Gastroesophageal sphincter (tissue), 4 donors: ENCODE data around the gene PRKAG2. TPM values are rescaled to one million over a fixed set of nuclear protein-coding genes. Genes with fewer than 3 reads are reported as not detected.
A peak's percentile ranks its signal among the peaks of the same experiment; 100 is the strongest.

Experiments used
- ATAC-seq: fragments of 150-250 bp; one replicate; pipeline ENCODE4 v1.9.1; 2016; ENCODE audit warnings: mild to moderate bottlenecking, moderate library complexity
- H3K27ac ChIP-seq, 4 donors: fragments of 200-600 bp; sonication (generic) in 3 of 4; 1 replicate in 3 of 4; 2 replicates in 1 of 4; pipeline ENCODE4 v1.5.1; 2016 to 2019
- H3K27me3 ChIP-seq: fragments of 200-600 bp; sonication (generic); one replicate; pipeline ENCODE4 v1.5.1; 2019
- H3K36me3 ChIP-seq, 2 donors: fragments of 200-600 bp; sonication (generic); one replicate each; pipeline ENCODE4 v1.5.1; 2019; ENCODE audit warnings: control low read depth in 1 of 2
- H3K4me1 ChIP-seq, 3 donors: fragments of 200-600 bp; sonication (generic); 1 replicate in 2 of 3; 2 replicates in 1 of 3; pipeline ENCODE4 v1.5.1; 2016 to 2019; ENCODE audit warnings: control low read depth in 2 of 3
- H3K4me3 ChIP-seq, 2 donors: fragments of 200-600 bp; sonication (generic); one replicate each; pipeline ENCODE4 v1.5.1; 2019; ENCODE audit warnings: mild to moderate bottlenecking in 1 of 2, moderate library complexity in 1 of 2
- H3K9me3 ChIP-seq, 3 donors: fragments of 200-600 bp; sonication (generic); one replicate each; pipeline ENCODE4 v1.5.1; 2017 to 2019; ENCODE audit warnings: control low read depth in 2 of 3
- EP300 ChIP-seq: sonication (generic); formaldehyde crosslinking; IDR thresholded peaks from one replicate; pipeline ENCODE4 v1.6.1; 2017; ENCODE audit warnings: antibody characterized with exemption, mild to moderate bottlenecking
- POLR2A ChIP-seq, 2 donors: fragments of 450-650 bp; IDR thresholded peaks; one replicate each; pipeline ENCODE4 v1.6.1; 2017; ENCODE audit warnings: antibody characterized with exemption in 2 of 2, mild to moderate bottlenecking in 2 of 2, moderate library complexity in 1 of 2
- POLR2AphosphoS5 ChIP-seq: sonication (generic); formaldehyde crosslinking; IDR thresholded peaks from one replicate; pipeline ENCODE4 v1.6.1; 2017; ENCODE audit warnings: antibody characterized with exemption
- WGBS, 2 donors: methylation state at CpG; one replicate each; pipeline ENCODE4 v1.1.5; 2018; ENCODE audit warnings: low coverage in 1 of 2; 5-methylcytosine and 5-hydroxymethylcytosine counted together
- total RNA-seq, 4 donors: library from RNA; depleted of rRNA; stranded (reverse); fragments of >200 nt; gene quantifications; one replicate each; pipeline ENCODE4 v1.1.0, GENCODE V29; 2016
- TF ChIP-seq, protein P1 (sequence below), 4 experiments: fragments of 200-600 bp in 2 of 4; fragments of 450-650 bp in 2 of 4; sonication (generic) in 1 of 4; IDR thresholded peaks; one replicate each; pipeline ENCODE4 v1.5.1; 2017 to 2019; ENCODE audit warnings: antibody characterized with exemption in 4 of 4, mild to moderate bottlenecking in 2 of 4, moderate library complexity in 2 of 4

The PRKAG2 gene
- total RNA-seq, 4 donors from 2014 or later: 48.9 to 89.0 (median 75.7) TPM

DNA sequence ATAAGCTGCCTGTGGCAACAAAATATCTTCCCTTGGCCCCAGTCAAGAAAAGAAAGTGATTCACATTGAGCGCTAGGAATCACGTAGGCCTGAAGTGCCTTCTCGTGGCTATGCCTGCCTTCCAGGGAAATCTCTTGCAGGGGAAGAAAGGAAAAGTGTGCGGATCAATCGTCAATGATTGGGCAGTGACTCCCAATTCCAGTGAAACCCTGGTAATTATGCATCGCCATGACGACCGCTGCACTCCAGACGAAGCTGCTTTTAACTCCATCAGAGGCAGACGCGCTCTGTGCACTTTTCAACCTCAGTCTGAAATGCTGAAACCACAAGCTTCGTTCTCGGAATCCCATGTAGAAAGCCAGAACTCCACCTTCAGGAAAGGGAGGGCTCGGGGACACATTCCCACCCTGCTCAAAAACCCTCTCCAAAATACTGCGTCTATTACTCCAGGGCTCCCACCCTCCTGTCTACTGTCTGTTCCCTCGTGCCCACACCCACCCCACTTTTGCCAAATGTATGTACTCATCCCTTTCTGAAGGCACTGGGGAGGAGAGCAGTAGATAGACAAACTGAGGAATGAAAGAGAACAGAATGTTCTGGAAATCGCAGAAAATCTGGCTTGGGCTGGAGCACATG is 24.2 kb upstream of the PRKAG2 start:
- TF ChIP-seq POLR2AphosphoS5: no peak
- no peak for TF ChIP-seq POLR2A (IDR thresholded peaks at IDR 0.05)
- TF ChIP-seq, protein P1, sequence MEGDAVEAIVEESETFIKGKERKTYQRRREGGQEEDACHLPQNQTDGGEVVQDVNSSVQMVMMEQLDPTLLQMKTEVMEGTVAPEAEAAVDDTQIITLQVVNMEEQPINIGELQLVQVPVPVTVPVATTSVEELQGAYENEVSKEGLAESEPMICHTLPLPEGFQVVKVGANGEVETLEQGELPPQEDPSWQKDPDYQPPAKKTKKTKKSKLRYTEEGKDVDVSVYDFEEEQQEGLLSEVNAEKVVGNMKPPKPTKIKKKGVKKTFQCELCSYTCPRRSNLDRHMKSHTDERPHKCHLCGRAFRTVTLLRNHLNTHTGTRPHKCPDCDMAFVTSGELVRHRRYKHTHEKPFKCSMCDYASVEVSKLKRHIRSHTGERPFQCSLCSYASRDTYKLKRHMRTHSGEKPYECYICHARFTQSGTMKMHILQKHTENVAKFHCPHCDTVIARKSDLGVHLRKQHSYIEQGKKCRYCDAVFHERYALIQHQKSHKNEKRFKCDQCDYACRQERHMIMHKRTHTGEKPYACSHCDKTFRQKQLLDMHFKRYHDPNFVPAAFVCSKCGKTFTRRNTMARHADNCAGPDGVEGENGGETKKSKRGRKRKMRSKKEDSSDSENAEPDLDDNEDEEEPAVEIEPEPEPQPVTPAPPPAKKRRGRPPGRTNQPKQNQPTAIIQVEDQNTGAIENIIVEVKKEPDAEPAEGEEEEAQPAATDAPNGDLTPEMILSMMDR (IDR thresholded peaks at IDR 0.05): no peak
- TF ChIP-seq EP300: no peak
- Histone ChIP-seq H3K4me1 (peaks cover 0 to 8% (median 0%) of the 10 kb centered on the region in 3 donors), H3K4me3 (no peak overlapping the region), H3K36me3 (no peaks in the 10 kb centered on the region), H3K9me3 (no peaks in the 10 kb centered on the region), H3K27me3 (peaks cover 64% of the 10 kb centered on the region), H3K27ac (no peak overlapping the region)
- WGBS, 2 donors: 40 to 60% methylated on average over 12 of the region's 17 CpGs
- ATAC-seq: peak; percentile 70

DNA sequence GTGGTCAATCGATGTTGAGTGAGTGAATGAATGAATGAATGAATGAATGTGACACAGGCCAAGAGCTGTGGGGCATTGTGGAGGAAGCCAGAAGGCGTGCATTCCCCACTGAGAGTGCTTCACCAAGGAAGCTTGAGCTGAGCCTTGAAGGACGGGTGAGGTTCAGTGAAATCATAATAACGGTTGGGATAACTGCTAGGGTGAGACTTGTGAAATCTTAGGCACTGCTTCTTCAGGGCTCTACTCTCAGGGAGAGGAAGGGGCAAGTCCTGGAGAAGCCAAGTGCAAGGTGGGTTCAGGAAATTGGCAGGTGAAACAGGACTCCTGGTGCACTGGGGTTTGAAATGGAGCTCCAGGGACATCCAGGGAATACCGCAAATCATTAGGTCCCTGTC is 23.7 kb upstream of the PRKAG2 start:
- TF ChIP-seq POLR2AphosphoS5 (no peak), EP300 (no peak), POLR2A (IDR thresholded peaks at IDR 0.05) (no peak)
- TF ChIP-seq, protein P1 (IDR thresholded peaks at IDR 0.05): no peak
- no peak for ATAC-seq
- no peak overlapping the region for H3K4me3 ChIP-seq
- H3K27me3 ChIP-seq: peaks cover 67% of the 10 kb centered on the region
- peaks cover 0 to 8% (median 0%) of the 10 kb centered on the region in 3 donors for H3K4me1 ChIP-seq
- no peak overlapping the region for H3K27ac ChIP-seq
- H3K36me3 ChIP-seq: no peaks in the 10 kb centered on the region
- 79 to 82% methylated on average over 4 to 5 of the region's 5 CpGs for WGBS, 2 donors
- no peaks in the 10 kb centered on the region for H3K9me3 ChIP-seq

DNA sequence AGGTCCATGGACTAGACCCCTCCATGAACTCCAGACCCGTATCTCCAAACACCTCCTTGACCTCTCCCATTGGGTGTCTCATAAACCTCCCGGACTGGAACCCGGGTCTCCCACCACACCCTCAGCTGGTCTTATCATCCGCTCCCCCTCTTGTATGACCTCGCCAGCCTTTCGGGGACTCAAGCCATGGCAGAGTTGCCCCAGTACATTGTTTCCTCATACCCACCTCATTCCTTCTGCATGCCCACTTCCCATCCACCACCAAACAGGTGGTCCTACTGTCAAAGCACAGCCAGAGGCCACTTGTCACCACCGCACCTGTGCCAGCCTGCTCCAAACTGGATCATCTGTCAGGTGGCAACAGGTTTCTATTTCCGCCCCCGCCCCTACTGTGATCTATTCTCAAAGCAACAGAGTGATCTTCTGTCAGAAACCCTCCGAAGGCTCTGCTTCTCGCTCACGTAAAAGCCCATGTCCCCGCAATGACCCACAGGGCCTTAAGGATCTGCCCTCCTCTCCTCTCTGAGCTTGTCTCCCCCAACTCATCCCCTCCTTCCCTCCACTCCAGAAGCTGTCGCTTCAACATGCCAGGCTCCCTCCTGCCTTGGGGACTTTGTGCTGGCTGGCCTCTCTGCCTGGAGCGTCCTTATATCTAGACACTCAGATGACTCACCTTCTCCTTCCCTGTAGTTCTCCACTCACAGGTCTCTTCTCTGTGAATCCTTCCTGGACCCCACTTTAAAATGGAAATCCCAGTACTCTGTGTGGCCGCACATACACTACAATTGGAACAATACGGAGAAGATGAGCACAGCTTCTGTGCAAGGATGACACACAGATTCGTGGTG is 22.8 kb upstream of the PRKAG2 start:
- Histone ChIP-seq H3K27me3 (peaks cover 61% of the 10 kb centered on the region), H3K36me3 (no peaks in the 10 kb centered on the region), H3K27ac (no peak overlapping the region), H3K4me3 (no peak overlapping the region), H3K9me3 (no peaks in the 10 kb centered on the region), H3K4me1 (peaks cover 0 to 8% (median 0%) of the 10 kb centered on the region in 3 donors)
- TF ChIP-seq POLR2A (IDR thresholded peaks at IDR 0.05) (no peak), POLR2AphosphoS5 (no peak), EP300 (no peak)
- TF ChIP-seq, protein P1 (IDR thresholded peaks at IDR 0.05): no peak
- ATAC-seq: no peak
- 89 to 91% methylated on average over 16 to 18 of the region's 18 CpGs for WGBS, 2 donors

DNA sequence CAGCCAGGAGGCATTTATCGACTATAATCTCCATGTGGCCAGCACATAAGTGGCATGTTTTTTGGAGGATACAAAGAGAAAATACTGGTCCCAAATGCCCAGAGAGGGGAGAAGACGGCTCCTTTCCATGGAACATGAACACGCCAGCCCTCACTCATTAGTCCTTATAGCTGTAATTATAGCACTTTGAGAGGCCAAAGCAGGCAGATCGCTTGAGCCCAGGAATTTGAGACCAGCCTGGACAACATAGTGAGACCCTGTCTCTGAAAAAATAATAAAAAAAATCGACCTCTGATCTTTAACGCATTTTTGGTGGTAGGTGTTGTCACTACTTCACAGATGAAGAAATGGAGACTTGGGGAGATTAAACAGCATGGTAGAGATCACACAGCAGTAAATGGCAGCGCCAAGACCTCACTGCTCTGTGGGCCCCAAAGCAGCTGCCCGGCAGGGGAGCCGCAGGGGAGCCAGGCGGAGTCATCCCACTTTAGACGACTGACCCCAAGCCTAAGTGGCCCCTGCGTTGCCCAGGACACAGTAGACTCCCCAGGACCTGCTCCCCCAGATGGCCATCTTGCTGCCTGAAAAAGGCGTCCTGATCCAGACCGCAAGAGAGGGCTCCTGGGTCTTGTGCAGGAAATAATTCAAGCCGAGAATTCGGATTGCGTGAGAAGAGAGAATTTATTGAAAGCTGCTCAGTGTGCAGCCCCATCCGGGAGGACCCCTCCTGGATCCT is 21.2 kb upstream of the PRKAG2 start:
- TF ChIP-seq POLR2AphosphoS5 (no peak), EP300 (no peak), POLR2A (IDR thresholded peaks at IDR 0.05) (no peak)
- TF ChIP-seq, protein P1 (IDR thresholded peaks at IDR 0.05): no peak
- H3K4me3 ChIP-seq: no peak overlapping the region
- no peaks in the 10 kb centered on the region for H3K36me3 ChIP-seq
- ATAC-seq: no peak
- no peaks in the 10 kb centered on the region for H3K9me3 ChIP-seq
- no peak overlapping the region for H3K27ac ChIP-seq
- H3K4me1 ChIP-seq: peaks cover 0 to 8% (median 0%) of the 10 kb centered on the region in 3 donors
- 77 to 81% methylated on average over 9 to 11 of the region's 18 CpGs for WGBS, 2 donors
- peaks cover 69% of the 10 kb centered on the region for H3K27me3 ChIP-seq
